OCI-M1 (cell line): Measurements from ENCODE around the gene CHDH.

ENCODE experiments used
- DNase-seq: peaks from one replicate; lab custom pipeline; 2025; lab: John Stamatoyannopoulos, UW

CHDH gene

DNA sequence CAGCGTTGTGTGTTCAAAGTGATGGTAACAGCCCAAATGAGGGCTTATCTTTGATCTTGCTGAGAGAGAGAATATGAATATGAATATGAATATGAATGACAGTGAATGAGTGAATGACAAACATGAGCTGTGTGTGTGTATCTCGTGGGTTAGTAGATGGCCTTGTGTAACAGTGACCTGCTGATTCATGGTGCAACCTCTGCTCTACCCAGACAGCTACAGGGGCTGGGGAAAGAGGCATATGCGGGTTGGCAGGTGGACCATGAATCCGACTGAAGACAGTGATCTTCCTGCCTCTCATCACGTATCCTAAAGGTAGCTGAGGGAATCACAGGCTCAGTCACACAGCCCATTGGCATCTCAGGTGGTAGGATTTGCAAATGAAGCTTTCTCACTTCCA, 58.2 kb downstream of the CHDH start:
- no peak for DNase-seq

DNA sequence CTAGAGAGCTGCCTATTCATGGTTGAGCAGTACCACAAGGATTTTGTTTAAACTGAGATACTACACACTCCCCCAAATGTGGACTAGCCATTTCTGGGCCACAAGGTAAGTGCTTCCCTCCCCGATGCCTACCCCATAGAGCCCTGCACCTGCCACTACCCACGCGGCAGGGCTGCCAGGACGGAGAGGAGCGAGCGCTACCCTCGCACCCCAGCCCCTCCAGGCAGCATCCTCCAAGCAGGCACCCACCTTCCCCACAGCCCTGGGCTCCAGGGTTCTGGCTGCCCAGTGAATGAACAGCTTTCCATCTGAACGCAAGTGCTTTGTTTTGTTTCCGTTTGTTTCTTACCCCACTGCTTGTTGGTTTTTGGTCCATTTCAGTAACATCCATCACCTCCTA, 59.2 kb downstream of the CHDH start:
- no peak for DNase-seq

GRCh38 chr3:53780806-53781205, 65.4 kb downstream of the CHDH start:
- DNase-seq: no peak

DNA sequence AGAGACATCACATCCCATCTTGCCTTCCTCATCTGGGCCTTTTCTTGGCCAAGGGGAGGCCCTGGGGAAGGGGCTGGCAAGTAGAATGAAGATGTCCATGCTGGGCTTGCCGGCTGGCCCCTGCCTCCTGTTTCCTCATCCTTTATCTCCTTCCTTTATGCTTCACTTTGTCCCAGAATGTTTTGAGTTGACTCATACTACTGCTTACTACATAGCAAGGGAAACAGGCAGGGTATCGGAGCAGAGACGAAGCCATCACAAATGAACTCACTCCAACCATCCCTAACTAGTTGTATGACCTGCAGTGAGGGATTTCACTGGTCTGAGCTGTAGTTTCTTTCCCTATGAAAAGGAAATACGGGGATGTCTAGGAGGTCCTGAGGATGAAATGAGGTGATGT, 66.0 kb downstream of the CHDH start:
- no peak for DNase-seq

DNA sequence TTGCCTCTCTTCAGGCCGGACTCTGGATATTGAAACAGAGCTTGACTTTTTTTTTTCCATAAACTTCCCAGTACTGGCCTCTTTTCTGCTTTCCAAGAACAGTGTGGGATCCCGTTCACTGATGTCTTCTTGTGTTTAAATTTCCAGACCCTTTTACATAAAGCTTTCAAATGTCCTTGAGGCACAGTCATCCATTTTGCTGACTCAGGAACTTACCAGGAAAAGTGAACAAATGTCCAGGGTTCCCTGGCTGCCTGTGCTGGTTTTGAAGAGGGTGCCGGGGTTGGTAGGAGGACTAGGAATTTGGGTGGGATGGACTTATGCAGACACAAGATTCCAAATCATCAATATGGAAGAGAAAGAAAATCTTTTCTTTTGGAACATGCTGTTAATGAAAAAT, 68.1 kb downstream of the CHDH start:
- no peak for DNase-seq

DNA sequence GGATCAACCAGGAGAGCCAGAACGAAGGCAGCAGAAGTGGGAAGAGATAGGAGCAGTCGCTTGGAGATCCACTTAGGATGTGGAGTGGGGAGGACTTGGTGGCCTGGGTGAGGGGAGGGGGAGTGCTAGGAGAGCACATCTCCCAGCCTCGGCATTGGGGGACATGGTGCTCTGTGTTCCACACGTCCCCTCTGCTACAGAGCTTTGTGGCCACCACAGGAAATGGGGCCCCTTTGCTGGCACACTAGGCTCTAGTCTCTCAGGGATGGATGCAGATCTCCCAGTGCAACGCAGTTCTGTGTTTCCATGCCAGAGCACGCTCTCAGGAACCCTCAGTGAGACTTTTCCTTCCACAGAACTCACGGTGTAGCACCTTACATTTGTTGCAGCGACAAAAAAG, 68.8 kb downstream of the CHDH start:
- DNase-seq: no peak

GRCh38 chr3:53776494-53777101, 69.6 kb downstream of the CHDH start:
- DNase-seq: no peak

DNA sequence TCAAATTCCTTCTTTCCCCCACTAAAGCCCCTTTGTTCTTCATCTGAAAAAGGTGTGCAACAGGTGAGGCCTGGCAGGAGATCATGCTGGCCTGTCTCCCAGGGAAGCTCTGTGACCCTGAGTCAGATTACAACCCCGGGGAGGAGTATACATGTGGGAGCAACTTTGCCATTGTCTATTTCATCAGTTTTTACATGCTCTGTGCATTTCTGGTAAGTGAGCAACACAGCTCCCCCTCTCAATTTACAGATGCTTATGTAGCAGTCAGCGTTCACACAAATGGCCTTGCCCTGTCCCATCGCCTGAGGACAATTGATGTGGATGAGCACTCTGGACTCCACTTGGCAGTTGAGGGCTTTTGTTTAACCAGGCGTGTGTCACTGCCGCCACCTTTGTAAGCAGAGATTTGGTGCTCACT, 70.4 kb downstream of the CHDH start:
- DNase-seq: no peak

DNA sequence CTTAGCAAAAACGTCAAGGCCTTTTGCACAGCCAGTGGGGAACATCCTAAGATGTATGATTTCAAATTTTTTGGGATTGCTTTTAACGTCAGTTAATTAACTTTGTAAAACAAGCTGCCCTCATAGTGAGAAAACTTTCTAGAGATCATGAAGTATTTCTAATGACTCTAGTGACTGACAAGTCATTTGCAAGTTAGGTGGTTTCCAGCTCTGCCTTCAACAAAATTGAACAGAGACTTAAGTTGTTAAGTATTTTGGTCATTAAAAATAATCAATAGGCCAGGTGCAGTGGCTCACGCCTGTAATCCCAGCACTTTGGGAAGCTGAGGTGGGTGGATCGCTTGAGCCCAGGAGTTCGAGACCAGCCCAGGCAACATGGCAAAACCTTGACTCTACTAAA, 71.2 kb downstream of the CHDH start:
- DNase-seq: no peak

DNA sequence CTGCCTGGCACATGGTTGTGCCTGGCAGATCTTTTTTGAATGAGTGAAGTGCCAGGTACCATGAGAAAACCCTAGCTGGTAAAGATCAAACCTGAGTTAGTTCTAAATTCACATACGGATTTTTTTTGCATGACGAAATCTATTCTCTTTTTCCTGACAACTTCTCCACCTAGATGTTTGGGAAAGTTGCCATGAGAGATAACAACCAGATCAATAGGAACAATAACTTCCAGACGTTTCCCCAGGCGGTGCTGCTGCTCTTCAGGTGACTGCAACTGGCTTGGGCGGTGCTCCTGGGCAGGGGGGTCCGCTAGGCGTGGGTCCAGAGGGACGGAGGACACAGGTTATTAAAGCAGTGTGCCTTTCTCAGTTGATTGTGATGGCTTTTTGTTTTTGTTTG, 71.8 kb downstream of the CHDH start:
- DNase-seq: no peak

GRCh38 chr3:53773611-53774368, 72.4 kb downstream of the CHDH start:
- peak; percentile 3 for DNase-seq

- DNase-seq: no peak
Observed at GRCh38 chr3:53773021-53773436, 73.2 kb downstream of the CHDH start.

- no peak for DNase-seq
Observed at GRCh38 chr3:53772562-53772961, 73.7 kb downstream of the CHDH start.

DNA sequence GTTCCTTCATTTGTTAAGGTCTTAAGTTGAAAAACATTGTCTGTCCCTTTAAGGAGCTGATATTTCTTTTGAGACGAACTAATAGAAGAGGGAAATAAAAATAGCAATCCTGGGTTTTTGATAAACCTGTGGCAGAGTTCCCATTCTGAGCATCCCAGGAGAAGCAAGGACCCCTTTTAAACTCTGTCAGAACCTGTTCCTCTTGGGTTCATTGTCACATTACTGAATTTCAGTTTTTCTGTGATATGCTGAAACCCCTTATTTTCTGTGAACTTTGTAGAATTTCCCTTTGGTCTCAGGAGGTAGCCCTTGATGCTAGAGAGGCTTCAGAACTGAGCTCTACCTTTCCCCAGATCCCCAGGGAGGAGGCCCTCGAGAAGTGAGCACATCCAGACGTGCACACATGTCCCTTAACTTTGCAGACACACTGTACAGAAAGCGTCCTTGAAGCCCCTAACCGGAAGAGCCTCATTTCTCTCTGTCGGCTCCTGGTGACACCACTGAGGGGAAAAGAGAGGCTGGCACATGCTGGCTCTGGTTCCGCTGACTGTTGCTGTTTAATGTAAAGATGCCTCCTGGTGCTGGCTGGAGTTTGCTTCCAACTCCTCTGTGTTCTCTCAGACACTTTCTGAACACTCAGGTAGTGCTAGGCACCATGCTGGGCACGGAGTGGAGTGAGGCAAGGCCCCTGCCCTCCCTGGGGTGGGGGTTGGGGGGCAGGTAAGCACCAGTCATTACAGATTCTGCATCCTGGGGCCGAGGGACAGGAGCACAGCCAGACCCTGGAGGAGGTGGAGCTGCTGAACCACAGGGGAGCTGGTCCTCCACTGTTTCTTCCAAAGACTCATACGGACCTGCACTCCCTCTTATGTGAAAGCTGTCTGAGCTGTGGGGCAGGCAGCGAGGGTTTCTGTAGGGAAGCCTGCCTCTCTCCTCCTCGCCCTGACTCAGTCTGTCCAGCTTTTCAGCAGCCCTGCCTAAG, 77.5 kb downstream of the CHDH start:
- no peak for DNase-seq

GRCh38 chr3:53766706-53767105, 79.5 kb downstream of the CHDH start:
- DNase-seq: no peak

DNA sequence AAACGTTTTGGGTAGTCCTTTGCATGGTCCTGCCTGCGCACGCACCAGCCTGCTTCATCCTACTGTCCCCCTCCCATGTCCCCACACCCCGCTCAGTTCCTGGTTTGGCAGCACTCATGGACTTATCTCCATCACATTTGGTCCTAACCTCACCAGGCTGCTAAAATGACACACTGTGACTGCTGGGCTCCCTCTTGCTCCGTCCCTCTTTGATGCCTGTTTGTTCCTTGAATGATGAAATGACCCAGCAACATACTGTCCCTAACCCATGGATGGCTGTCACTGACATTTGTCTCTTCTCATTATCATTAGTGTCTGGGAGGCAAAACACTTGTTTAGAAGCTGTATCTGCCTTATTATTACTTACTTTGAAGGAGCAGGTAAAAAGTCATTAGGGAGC, 80.5 kb downstream of the CHDH start:
- DNase-seq: no peak

DNA sequence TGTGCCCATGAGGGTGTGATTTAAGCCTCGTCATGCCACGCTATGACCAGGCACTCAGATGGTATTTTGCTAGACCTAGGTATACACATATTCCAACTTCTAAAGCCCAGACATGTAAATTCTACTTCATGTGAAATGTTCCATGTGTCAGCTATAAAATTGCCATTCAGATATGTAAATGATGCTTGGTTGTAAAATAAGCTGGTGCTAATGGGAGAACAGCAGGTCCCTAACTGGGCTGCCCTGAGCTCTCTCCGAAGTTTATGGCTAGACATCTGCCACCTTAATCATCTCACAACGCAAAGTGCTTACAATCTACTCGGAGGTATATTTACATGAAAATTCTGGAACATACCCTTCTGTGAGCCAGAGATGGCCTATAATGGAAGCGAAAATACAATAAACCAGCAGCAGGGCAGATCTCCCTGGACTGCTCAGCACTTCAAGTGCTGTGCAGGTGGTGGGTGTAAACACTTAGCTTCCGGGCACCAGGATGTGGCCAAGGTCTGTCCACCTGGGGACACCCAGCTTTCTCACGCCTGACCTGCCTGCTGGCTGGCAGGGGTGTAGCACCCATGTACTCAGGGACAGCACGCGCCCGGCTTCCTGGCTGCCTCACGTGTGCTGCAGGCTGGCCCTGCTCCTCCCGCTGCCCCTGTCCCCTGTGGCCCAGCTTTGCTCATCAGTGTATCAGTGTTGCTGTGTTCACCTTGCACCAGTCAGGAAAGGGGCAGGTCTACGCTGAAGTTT, 82.0 kb downstream of the CHDH start:
- DNase-seq: no peak

DNA sequence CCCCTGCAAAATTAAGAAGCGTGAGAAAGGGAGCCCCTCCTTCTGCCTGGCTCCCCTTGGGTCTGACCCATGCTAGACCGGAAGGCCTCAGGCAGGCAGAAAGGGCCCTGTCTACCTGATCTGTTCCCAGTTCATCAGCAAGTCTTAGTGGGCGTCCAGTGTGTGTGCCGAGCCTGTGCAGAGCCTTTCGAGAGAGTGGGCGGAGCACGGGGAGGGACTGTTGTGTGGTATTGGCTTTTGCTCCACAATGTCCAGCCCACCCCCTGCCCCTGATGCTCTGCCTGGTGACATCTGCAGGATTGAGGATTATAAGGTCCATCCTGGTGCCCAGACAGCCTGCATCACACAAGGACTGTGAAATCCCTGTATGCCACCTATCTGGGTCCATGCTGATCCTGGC, 82.9 kb downstream of the CHDH start:
- DNase-seq: no peak
